Immature natural killer cell (primary cell): Measurements from ENCODE around the gene INPP5E. TPM values are rescaled to one million over a fixed set of nuclear protein-coding genes. Genes with fewer than 3 reads are reported as not detected.

Source experiments
- DNase-seq, 3 donors: peaks; one replicate each; pipeline ENCODE4 v3.0.0; 2022; ENCODE audit warnings: mixed read lengths in 1 of 3
- H3K27ac Mint-ChIP-seq, 6 donors: one replicate each; pipeline ENCODE4 v1.8.0; 2020; ENCODE audit warnings: mixed read lengths in 6 of 6, mild to moderate bottlenecking in 5 of 6, inconsistent platforms in 4 of 6, moderate library complexity in 3 of 6
- H3K27me3 Mint-ChIP-seq, 3 donors: one replicate each; pipeline ENCODE4 v1.8.0; 2020 to 2021; ENCODE audit warnings: low read depth in 3 of 3, mild to moderate bottlenecking in 3 of 3, mixed read lengths in 3 of 3, moderate library complexity in 3 of 3, inconsistent platforms in 1 of 3
- H3K36me3 Mint-ChIP-seq, 3 donors: one replicate each; pipeline ENCODE4 v1.8.0; 2020; ENCODE audit warnings: mixed read lengths in 3 of 3, inconsistent platforms in 2 of 3, mild to moderate bottlenecking in 2 of 3
- H3K4me1 Mint-ChIP-seq, 2 donors: one replicate each; pipeline ENCODE4 v1.8.0; 2020; ENCODE audit warnings: inconsistent platforms in 2 of 2, mild to moderate bottlenecking in 2 of 2, mixed read lengths in 2 of 2, moderate library complexity in 1 of 2
- H3K4me3 Mint-ChIP-seq, 5 donors: one replicate each; pipeline ENCODE4 v1.8.0; 2020; ENCODE audit warnings: mild to moderate bottlenecking in 5 of 5, mixed read lengths in 5 of 5, inconsistent platforms in 3 of 5, moderate library complexity in 3 of 5
- H3K9me3 Mint-ChIP-seq, 6 donors: one replicate each; pipeline ENCODE4 v1.8.0; 2020; ENCODE audit warnings: mild to moderate bottlenecking in 6 of 6, mixed read lengths in 6 of 6, inconsistent platforms in 4 of 6, moderate library complexity in 3 of 6
- polyA plus RNA-seq, 3 donors: library from polyadenylated mRNA; unstranded; fragments of 300-500 nt; fragmentation: Illumina TruSeq; gene quantifications; one replicate each; pipeline ENCODE4 v1.2.3, GENCODE V29; 2021

Gene INPP5E
- polyA plus RNA-seq, 3 donors from 2014 or later: 0.85 to 4.4 (median 0.96) TPM

- DNase-seq: no peak
- Mint-ChIP-seq H3K27me3 (peaks cover 0 to 2% (median 1%) of the 10 kb centered on the region in 3 donors), H3K36me3 (peaks cover 19 to 45% (median 29%) of the 10 kb centered on the region in 3 donors), H3K27ac (no peak overlapping the region), H3K9me3 (peaks cover 0 to 1% (median 0%) of the 10 kb centered on the region in 6 donors), H3K4me1 (no peaks in the 10 kb centered on the region), H3K4me3 (no peak overlapping the region)
Measured at GRCh38 chr9:136451221-136451877, 11.7 kb upstream of the INPP5E start.

DNA sequence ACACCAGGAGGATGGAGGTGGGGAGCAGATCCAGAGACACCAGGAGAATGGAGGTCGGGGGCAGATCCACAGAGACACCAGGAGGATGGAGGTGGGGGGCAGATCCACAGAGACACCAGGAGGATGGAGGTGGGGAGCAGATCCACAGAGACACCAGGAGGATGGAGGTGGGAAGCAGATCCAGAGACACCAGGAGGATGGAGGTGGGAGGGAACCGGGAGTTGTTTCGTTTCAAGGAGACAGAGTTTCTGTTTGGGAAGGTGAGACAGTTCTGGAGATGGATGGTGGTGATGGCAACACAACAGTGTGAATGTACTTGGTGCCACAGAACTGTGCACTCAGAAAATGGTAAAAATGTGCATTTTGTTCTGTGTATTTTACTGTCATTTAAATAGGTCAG is 9.0 kb upstream of the INPP5E start:
- Mint-ChIP-seq H3K4me3 (no peak overlapping the region), H3K9me3 (no peaks in the 10 kb centered on the region), H3K36me3 (peaks cover 20 to 46% (median 30%) of the 10 kb centered on the region in 3 donors), H3K4me1 (no peaks in the 10 kb centered on the region), H3K27ac (peak overlapping the region in 1 of 6 donors; percentile 67), H3K27me3 (no peaks in the 10 kb centered on the region)
- no peak for DNase-seq

- Mint-ChIP-seq H3K27me3 (no peaks in the 10 kb centered on the region), H3K36me3 (peaks cover 16 to 47% (median 25%) of the 10 kb centered on the region in 3 donors), H3K4me3 (no peak overlapping the region), H3K9me3 (no peaks in the 10 kb centered on the region), H3K4me1 (no peaks in the 10 kb centered on the region), H3K27ac (no peak overlapping the region)
- no peak for DNase-seq
Measured at GRCh38 chr9:136447173-136447778, 7.6 kb upstream of the INPP5E start.

- Mint-ChIP-seq H3K27ac (no peak overlapping the region), H3K27me3 (peaks cover 0 to 2% (median 0%) of the 10 kb centered on the region in 3 donors), H3K4me1 (no peaks in the 10 kb centered on the region), H3K36me3 (peaks cover 16 to 46% (median 25%) of the 10 kb centered on the region in 3 donors), H3K4me3 (no peak overlapping the region), H3K9me3 (no peaks in the 10 kb centered on the region)
- no peak for DNase-seq
Measured at GRCh38 chr9:136445799-136446198, 6.2 kb upstream of the INPP5E start.

GRCh38 chr9:136444102-136444501 is 4.5 kb upstream of the INPP5E start:
- peaks cover 0 to 7% (median 0%) of the 10 kb centered on the region in 3 donors for H3K27me3 Mint-ChIP-seq
- H3K4me1 Mint-ChIP-seq: no peaks in the 10 kb centered on the region
- H3K36me3 Mint-ChIP-seq: peaks cover 12 to 39% (median 20%) of the 10 kb centered on the region in 3 donors
- no peak for DNase-seq
- no peaks in the 10 kb centered on the region for H3K9me3 Mint-ChIP-seq
- no peak overlapping the region for H3K27ac Mint-ChIP-seq
- H3K4me3 Mint-ChIP-seq: no peak overlapping the region

DNA sequence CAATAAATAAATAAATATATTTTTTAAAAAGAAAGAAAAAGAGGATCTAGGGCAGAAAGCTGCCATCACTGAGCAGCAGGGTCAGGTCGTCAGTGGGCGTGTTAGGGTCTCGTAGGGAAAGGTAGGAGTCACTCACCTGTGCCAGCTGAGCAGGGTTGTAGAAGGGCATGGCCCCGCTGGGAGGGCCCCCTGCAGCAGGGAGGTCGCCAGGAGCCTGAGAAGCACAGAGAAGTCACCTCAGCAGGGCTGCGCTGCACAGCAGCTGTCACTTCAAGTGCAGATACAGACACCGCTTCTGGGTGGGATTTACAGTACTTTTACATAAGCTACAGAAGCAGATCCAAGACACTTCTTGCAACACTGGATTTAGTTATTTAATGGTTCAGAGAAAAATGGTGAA is 4.0 kb upstream of the INPP5E start:
- H3K9me3 Mint-ChIP-seq: no peaks in the 10 kb centered on the region
- DNase-seq: no peak
- peaks cover 12 to 39% (median 20%) of the 10 kb centered on the region in 3 donors for H3K36me3 Mint-ChIP-seq
- H3K27me3 Mint-ChIP-seq: peaks cover 0 to 7% (median 0%) of the 10 kb centered on the region in 3 donors
- H3K4me1 Mint-ChIP-seq: no peaks in the 10 kb centered on the region
- peak overlapping the region in 1 of 6 donors; percentile 53 for H3K27ac Mint-ChIP-seq
- H3K4me3 Mint-ChIP-seq: no peak overlapping the region

GRCh38 chr9:136443087-136443486 is 3.4 kb upstream of the INPP5E start:
- no peak overlapping the region for H3K27ac Mint-ChIP-seq
- H3K4me3 Mint-ChIP-seq: no peak overlapping the region
- H3K36me3 Mint-ChIP-seq: peaks cover 12 to 34% (median 18%) of the 10 kb centered on the region in 3 donors
- DNase-seq: no peak
- H3K4me1 Mint-ChIP-seq: peaks cover 4% of the 10 kb centered on the region in 2 donors
- peaks cover 0 to 9% (median 4%) of the 10 kb centered on the region in 3 donors for H3K27me3 Mint-ChIP-seq
- no peaks in the 10 kb centered on the region for H3K9me3 Mint-ChIP-seq

DNA sequence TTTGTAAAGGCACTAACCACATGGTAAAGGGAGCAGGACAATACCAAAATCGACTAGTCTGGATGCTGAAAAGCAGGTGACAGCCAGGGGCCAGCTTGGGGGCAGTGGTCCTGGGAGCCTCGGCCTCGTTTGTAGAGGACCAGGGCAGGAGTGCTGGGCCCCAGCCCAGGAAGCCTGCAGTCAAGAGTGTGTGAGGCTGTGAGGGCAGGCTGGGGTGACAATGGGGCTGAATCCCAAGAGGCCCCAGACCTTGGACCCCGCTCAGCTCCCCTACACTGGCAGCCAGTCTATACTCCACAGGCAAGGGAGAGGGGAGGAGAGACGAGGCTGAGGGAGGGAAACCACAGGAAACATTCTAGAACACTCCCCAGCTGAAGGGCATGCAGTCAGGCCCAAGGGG is 2.6 kb upstream of the INPP5E start:
- peak overlapping the region in 2 of 6 donors; percentile 59 to 80 for H3K27ac Mint-ChIP-seq
- peaks cover 12% of the 10 kb centered on the region in 2 donors for H3K4me1 Mint-ChIP-seq
- H3K36me3 Mint-ChIP-seq: peaks cover 8 to 26% (median 14%) of the 10 kb centered on the region in 3 donors
- peaks cover 0 to 9% (median 5%) of the 10 kb centered on the region in 3 donors for H3K27me3 Mint-ChIP-seq
- no peak overlapping the region for H3K4me3 Mint-ChIP-seq
- no peaks in the 10 kb centered on the region for H3K9me3 Mint-ChIP-seq
- no peak for DNase-seq

DNA sequence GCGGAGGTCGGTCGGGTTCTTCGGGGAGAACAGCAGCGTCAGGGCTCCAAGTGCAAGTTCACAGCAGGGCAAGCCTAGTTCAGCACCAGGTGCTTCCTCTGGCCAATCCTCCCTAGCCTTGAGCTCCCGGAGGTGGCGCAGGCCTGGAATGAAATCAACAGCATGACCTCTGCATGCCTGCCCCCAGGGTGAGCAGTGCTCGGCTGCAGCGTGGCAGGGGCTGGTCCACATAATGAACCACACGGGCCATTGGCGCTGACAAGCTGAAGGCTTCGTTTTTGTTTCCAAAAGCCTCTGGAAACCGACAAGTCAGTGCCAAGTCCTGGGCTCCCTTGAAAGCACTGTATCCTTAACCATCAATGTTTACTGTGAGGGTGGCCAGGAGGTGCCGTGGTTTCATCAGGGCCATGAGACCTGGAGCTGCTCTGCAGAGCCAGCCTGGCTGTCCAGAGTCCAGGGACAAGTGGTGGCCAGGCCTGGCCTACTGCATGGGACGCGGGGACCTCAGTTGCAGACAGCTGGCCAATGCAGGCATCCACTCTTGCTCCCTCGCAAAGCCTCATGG is 2.1 kb upstream of the INPP5E start:
- DNase-seq: no peak
- H3K4me3 Mint-ChIP-seq: peak overlapping the region in 1 of 5 donors; percentile 30
- H3K36me3 Mint-ChIP-seq: peaks cover 5 to 21% (median 11%) of the 10 kb centered on the region in 3 donors

GRCh38 chr9:136441191-136441680 is 1.6 kb upstream of the INPP5E start:
- DNase-seq: no peak
- Mint-ChIP-seq H3K27me3 (peaks cover 0 to 9% (median 6%) of the 10 kb centered on the region in 3 donors), H3K27ac (no peak overlapping the region), H3K36me3 (peaks cover 0 to 16% (median 6%) of the 10 kb centered on the region in 3 donors), H3K9me3 (no peaks in the 10 kb centered on the region), H3K4me1 (peaks cover 21 to 22% of the 10 kb centered on the region in 2 donors), H3K4me3 (peak overlapping the region in 1 of 5 donors; percentile 30)

More for the DNA sequence above, 2.1 kb upstream of the INPP5E start:
- Mint-ChIP-seq H3K4me1 (peaks cover 17% of the 10 kb centered on the region in 2 donors), H3K27ac (no peak overlapping the region), H3K27me3 (peaks cover 0 to 9% (median 6%) of the 10 kb centered on the region in 3 donors), H3K9me3 (no peaks in the 10 kb centered on the region)

DNA sequence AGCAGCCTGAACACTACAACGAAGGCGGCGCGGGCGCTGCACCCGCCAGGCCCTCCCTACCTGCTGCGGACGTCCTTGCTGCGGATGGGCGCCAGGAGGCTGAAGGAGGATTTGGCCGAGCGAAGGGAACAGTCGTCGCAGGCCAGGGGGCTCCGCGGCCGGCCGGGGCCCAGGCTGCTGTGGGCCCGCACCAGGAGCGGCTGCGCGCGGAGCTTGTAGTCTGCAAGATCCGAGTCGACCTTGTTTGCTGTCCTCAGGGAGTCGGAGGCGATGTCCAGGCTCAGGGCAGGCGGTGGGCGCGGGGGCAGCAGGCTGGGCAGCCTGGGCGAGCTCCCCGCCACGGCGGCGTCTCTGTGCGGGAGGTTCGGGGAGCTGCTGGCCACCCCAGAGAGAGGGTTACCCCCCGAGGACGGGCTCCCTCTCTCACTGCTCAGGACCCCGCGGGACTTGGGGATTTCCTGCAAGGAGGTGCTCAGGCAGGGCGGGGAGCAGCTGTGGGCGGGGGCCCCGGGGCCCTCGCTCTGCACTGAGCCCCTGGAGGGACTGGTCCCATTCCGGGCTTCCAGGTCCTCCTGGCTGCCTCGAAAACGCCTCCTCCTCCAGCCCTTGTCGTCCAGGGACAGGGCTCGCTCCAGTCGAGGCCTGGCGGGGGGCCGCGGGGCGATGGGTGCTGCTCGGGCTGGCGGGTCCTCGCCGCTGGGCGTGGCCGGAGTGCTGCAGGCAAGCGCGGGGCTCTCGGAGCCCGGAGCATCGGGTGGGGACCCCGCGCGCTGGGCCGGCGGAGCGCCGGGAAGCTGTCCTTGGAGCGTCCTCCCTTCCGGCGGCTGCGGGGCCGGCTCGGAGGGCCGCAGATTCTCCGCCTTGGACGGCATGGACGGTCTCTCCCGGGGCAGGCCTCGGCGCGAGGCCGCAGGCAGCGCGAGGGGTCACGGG is 831 bp downstream of the INPP5E start:
- peaks cover 0 to 9% (median 6%) of the 10 kb centered on the region in 3 donors for H3K27me3 Mint-ChIP-seq
- peak; percentile 18 to 33 (median 27) for DNase-seq
- no peaks in the 10 kb centered on the region for H3K9me3 Mint-ChIP-seq
- H3K4me3 Mint-ChIP-seq: peak overlapping the region; percentile 75 to 83 (median 78)
- peaks cover 0 to 13% (median 3%) of the 10 kb centered on the region in 3 donors for H3K36me3 Mint-ChIP-seq
- peak overlapping the region in 1 of 6 donors; percentile 23 for H3K27ac Mint-ChIP-seq
- H3K4me1 Mint-ChIP-seq: peaks cover 27 to 29% of the 10 kb centered on the region in 2 donors

- Mint-ChIP-seq H3K27ac (peak overlapping the region in 3 of 6 donors; percentile 23 to 69 (median 31)), H3K9me3 (no peaks in the 10 kb centered on the region), H3K4me3 (peak overlapping the region; percentile 75 to 83 (median 78)), H3K4me1 (peaks cover 27 to 29% of the 10 kb centered on the region in 2 donors), H3K36me3 (peaks cover 0 to 8% (median 0%) of the 10 kb centered on the region in 3 donors), H3K27me3 (peaks cover 0 to 9% (median 6%) of the 10 kb centered on the region in 3 donors)
- DNase-seq: no peak
Measured at GRCh38 chr9:136437839-136438547, 1.7 kb downstream of the INPP5E start.
